ENCODE measurements around the gene TCEAL9.

DNA sequence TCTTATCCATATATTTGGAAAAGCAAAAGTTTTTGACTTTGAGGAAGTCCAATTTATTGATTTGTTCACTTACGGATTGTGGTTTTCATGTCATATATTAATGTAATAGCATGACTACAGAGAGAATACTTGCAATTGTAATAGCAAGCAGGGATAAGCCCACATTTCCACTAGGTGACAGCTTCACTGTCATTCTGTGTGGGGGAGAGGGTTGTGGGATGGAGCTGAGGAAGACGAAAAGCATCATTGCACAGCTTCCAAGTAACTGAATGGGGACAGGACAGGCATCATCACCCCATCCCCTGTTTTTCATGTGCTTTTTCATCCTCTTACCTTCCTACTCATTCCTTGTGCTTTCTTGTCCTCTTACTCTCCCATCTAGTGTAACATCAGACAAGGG, 51.5 kb downstream of the TCEAL9 start:
- TF ChIP-seq, protein P1, sequence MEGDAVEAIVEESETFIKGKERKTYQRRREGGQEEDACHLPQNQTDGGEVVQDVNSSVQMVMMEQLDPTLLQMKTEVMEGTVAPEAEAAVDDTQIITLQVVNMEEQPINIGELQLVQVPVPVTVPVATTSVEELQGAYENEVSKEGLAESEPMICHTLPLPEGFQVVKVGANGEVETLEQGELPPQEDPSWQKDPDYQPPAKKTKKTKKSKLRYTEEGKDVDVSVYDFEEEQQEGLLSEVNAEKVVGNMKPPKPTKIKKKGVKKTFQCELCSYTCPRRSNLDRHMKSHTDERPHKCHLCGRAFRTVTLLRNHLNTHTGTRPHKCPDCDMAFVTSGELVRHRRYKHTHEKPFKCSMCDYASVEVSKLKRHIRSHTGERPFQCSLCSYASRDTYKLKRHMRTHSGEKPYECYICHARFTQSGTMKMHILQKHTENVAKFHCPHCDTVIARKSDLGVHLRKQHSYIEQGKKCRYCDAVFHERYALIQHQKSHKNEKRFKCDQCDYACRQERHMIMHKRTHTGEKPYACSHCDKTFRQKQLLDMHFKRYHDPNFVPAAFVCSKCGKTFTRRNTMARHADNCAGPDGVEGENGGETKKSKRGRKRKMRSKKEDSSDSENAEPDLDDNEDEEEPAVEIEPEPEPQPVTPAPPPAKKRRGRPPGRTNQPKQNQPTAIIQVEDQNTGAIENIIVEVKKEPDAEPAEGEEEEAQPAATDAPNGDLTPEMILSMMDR (IDR thresholded peaks at IDR 0.05; ENCODE audit: low read depth, low read length): no peak
- TF ChIP-seq POLR2A (IDR thresholded peaks at IDR 0.05; ENCODE audit: extremely low read depth, insufficient read length) (no peak), MYC (IDR thresholded peaks at IDR 0.05; ENCODE audit: low read depth, low read length) (no peak)
- TF ChIP-seq, protein P2, sequence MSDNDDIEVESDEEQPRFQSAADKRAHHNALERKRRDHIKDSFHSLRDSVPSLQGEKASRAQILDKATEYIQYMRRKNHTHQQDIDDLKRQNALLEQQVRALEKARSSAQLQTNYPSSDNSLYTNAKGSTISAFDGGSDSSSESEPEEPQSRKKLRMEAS (IDR thresholded peaks at IDR 0.05; ENCODE audit: low read depth, low read length): no peak
